HFFc6 (cell line): ENCODE data around the gene LPCAT2. TPM values are rescaled to one million over a fixed set of nuclear protein-coding genes. Genes with fewer than 3 reads are reported as not detected.

ENCODE experiments used
- DNase-seq: peaks from one replicate; pipeline ENCODE4 v3.0.0-alpha.2; 2018
- H3K27ac Mint-ChIP-seq: 2 replicates; pipeline ENCODE4 v1.8.0; 2020; ENCODE audit warnings: mild to moderate bottlenecking, mixed read lengths
- H3K27me3 Mint-ChIP-seq: 2 replicates; pipeline ENCODE4 v1.8.0; 2021; ENCODE audit warnings: mild to moderate bottlenecking, moderate library complexity, mixed read lengths; ENCODE audit not compliant: insufficient read depth
- H3K36me3 Mint-ChIP-seq: 2 replicates; pipeline ENCODE4 v1.8.0; 2021; ENCODE audit warnings: low read depth, mixed read lengths
- H3K4me1 Mint-ChIP-seq: 2 replicates; pipeline ENCODE4 v1.8.0; 2020; ENCODE audit warnings: low read depth, mixed read lengths
- H3K4me3 Mint-ChIP-seq: 2 replicates; pipeline ENCODE4 v1.8.0; 2020; ENCODE audit warnings: mild to moderate bottlenecking, moderate library complexity, mixed read lengths
- H3K9me3 Mint-ChIP-seq: 2 replicates; pipeline ENCODE4 v1.8.0; 2020; ENCODE audit warnings: mild to moderate bottlenecking, mixed read lengths
- total RNA-seq, 6 experiments: library from RNA; stranded (reverse); fragmentation: NEBNext Ultra II Directional; extraction: Animal tissue kit (Norgen Biotek cat#: 25700); gene quantifications; 2 replicates in 1 of 6; 3 replicates in 5 of 6; pipeline ENCODE4 v1.2.3, GENCODE V29; 2021
- TF ChIP-seq, protein P1 (sequence below): fragments of 200-600 bp; sonication (generic); IDR thresholded peaks from 2 replicates; pipeline ENCODE4 v1.5.0; 2021; ENCODE audit warnings: antibody characterized with exemption, mild to moderate bottlenecking

Gene LPCAT2
- total RNA-seq, 6 experiments from 2014 or later = 22.3 to 36.1 (median 27.5) TPM

DNA sequence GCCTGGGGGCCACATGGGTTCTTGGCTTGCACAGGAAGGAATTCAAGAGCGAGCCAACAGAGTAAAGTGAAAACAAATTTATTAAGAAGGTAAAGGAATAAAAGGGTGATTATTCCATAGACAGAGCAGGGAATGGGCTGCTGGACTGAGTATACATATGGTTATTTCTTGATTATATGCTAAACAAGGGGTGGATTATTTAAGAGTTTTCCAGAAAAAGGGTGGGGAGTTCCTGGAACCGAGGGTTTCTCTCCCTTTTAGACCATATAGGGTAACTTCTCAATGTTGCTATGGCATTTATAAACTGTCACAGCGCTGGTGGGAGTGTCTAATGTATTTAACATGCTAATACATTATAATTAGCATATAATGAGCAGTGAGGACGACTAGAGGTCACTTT, 27.8 kb upstream of the LPCAT2 start:
- no peaks in the 10 kb centered on the region; the same call in 1 of the 2 replicates for H3K27me3 Mint-ChIP-seq
- peaks cover 74% of the 10 kb centered on the region for H3K4me1 Mint-ChIP-seq
- H3K36me3 Mint-ChIP-seq = peaks cover 43% of the 10 kb centered on the region
- H3K9me3 Mint-ChIP-seq = no peaks in the 10 kb centered on the region
- DNase-seq = no peak
- peak overlapping the region; percentile 90 for H3K27ac Mint-ChIP-seq
- TF ChIP-seq, protein P1, sequence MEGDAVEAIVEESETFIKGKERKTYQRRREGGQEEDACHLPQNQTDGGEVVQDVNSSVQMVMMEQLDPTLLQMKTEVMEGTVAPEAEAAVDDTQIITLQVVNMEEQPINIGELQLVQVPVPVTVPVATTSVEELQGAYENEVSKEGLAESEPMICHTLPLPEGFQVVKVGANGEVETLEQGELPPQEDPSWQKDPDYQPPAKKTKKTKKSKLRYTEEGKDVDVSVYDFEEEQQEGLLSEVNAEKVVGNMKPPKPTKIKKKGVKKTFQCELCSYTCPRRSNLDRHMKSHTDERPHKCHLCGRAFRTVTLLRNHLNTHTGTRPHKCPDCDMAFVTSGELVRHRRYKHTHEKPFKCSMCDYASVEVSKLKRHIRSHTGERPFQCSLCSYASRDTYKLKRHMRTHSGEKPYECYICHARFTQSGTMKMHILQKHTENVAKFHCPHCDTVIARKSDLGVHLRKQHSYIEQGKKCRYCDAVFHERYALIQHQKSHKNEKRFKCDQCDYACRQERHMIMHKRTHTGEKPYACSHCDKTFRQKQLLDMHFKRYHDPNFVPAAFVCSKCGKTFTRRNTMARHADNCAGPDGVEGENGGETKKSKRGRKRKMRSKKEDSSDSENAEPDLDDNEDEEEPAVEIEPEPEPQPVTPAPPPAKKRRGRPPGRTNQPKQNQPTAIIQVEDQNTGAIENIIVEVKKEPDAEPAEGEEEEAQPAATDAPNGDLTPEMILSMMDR = no peak
- peak overlapping the region; percentile 97 for H3K4me3 Mint-ChIP-seq

DNA sequence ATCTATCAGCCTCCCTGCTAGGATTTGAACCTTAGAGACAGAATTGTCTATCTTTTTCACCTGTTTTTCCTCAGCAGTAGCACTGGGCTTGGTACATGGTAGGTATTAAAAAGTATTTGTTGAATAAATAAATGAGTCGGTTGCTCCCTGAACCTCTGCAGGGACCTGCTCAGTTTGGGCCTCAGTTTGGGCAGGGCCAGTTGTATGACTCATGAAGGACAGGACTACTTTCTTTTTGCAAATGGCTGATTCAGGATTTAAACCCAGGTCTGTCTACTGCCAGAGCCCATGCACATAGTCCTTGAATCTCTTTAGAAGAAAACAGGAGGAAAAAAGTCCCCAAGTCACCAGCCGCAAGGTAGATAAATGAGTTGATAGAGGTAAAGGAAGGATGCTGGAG, 26.8 kb upstream of the LPCAT2 start:
- TF ChIP-seq, protein P1 = no peak
- Mint-ChIP-seq H3K27ac (peak overlapping the region; percentile 68), H3K4me1 (peaks cover 74% of the 10 kb centered on the region), H3K36me3 (peaks cover 54% of the 10 kb centered on the region), H3K27me3 (no peaks in the 10 kb centered on the region; the same call in 1 of the 2 replicates), H3K4me3 (peak overlapping the region; percentile 76), H3K9me3 (no peaks in the 10 kb centered on the region)
- peak; percentile 32 for DNase-seq

DNA sequence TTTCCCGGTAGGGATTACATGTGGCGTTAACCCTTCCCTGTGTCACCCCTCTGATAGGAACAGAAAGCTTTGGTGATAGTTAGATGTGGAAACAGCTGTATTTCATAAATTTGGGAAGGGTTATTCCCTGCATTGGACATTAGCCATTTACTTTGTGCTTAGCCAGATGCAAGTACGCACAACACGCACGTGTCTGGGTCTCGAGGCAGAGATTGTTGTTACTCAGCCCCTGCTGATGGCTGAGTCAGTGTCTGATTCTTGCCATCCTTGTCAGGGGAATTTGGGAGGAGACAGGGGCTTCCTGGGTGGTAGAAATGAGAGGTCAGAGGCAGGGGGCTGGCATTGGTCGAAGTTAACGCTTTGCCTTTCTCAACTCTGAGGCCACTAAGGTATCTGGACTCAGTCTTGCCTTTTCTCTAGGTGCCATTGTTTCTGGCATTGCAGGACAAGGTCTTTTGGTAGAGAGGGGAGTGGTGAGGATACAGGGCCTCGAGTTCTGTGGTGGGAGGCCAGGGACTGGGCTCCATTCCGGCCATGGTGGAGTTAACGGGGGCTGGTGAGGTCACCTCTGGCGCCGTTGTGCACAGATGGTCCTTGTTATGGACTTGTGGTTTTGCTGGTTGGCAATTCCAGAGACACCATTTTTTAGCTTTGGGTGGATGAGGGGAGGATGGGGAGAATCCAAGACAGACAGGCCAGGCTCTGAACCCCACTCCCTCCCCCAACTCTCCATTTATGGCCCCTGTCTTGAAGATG, 21.6 kb upstream of the LPCAT2 start:
- Mint-ChIP-seq H3K4me3 (peak overlapping the region; percentile 68), H3K36me3 (peaks cover 76% of the 10 kb centered on the region), H3K27me3 (no peaks in the 10 kb centered on the region; the same call in 1 of the 2 replicates), H3K4me1 (peaks cover 68% of the 10 kb centered on the region), H3K9me3 (no peaks in the 10 kb centered on the region), H3K27ac (peak overlapping the region; percentile 99)
- TF ChIP-seq, protein P1 = no peak
- peak; percentile 87 for DNase-seq

DNA sequence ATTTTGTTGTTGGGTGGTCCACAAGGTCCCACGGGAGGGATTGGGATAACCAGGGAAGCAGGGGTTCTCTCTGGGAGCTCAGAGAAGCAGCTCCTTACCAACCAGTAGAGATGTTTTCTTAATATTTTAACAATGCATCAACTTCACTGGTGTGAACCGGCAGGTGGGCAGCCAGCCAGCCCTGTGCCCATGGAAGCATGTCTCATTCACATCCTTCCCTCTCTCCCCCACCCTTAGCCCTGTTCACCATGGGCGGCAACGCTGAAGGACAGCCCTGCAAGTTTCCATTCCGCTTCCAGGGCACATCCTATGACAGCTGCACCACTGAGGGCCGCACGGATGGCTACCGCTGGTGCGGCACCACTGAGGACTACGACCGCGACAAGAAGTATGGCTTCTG, 20.6 kb upstream of the LPCAT2 start:
- H3K36me3 Mint-ChIP-seq = peaks cover 72% of the 10 kb centered on the region
- H3K27ac Mint-ChIP-seq = peak overlapping the region; percentile 99
- TF ChIP-seq, protein P1 = no peak
- H3K4me3 Mint-ChIP-seq = no peak overlapping the region
- H3K9me3 Mint-ChIP-seq = no peaks in the 10 kb centered on the region
- DNase-seq = no peak
- H3K27me3 Mint-ChIP-seq = no peaks in the 10 kb centered on the region; the same call in 1 of the 2 replicates
- H3K4me1 Mint-ChIP-seq = peaks cover 61% of the 10 kb centered on the region

DNA sequence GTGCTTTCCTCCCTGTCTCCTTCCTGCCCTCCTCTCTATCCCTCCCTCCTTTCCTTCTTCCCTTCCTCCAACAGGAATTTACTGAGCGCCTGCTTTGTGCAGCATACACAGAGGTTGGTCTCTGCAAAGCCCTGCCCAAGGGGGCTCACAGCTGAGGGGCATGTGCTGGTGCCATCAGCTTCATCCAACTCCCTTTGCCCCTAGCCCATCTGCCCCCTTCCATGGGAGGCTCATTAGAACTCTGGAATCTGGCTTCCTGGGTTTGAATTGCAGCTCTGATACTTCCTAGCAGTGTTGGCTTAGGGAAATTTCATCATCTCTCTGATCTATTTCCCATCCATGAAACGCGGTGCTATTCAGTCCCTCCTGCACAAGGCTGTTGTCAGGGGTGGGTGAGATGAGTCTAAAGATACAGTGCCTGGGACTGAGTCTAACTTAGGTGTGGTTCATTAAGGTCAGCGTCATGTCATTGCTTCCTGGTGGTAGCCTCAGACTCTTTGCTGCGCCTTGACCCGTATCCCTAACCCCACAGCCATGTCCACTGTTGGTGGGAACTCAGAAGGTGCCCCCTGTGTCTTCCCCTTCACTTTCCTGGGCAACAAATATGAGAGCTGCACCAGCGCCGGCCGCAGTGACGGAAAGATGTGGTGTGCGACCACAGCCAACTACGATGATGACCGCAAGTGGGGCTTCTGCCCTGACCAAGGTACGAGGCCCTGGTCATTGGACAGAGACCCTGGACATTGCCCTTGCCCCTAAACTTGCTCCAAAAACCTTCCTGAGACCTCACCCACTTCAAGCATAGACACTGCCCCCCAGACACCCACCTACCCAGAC, 19.5 kb upstream of the LPCAT2 start:
- H3K4me3 Mint-ChIP-seq = peak overlapping the region; percentile 25

More for the DNA sequence above, 19.5 kb upstream of the LPCAT2 start:
- peak overlapping the region; percentile 99 for H3K27ac Mint-ChIP-seq
- H3K9me3 Mint-ChIP-seq = no peaks in the 10 kb centered on the region
- no peak for DNase-seq
- H3K4me1 Mint-ChIP-seq = peaks cover 68% of the 10 kb centered on the region
- TF ChIP-seq, protein P1 = no peak
- H3K36me3 Mint-ChIP-seq = peaks cover 68% of the 10 kb centered on the region
- no peaks in the 10 kb centered on the region; the same call in 1 of the 2 replicates for H3K27me3 Mint-ChIP-seq
